GM13977 (cell line): Measurements from ENCODE around the gene PAX7.

ENCODE experiments used
- DNase-seq: peaks from one replicate; pipeline ENCODE4 v3.0.0; 2012; ENCODE audit warnings: low spot score
- in situ Hi-C: fragments of 300-500 bp; cut with MboI; formaldehyde crosslinking; loops from one replicate; pipeline ENCODE4 v1.12.0; 2022; ENCODE audit warnings: low sequenced_read_pairs, low pct_unique_long_range_greater_than_20kb, mixed read lengths, inconsistent platforms; ENCODE audit not compliant: unreplicated experiment
- TF ChIP-seq, protein P1 (sequence below): IDR thresholded peaks from 2 replicates; pipeline ENCODE4 v1.5.1; 2012; ENCODE audit warnings: mild to moderate bottlenecking, control low read depth; ENCODE audit not compliant: insufficient read depth; ENCODE audit errors: extremely low read depth, missing control alignments

Gene PAX7

DNA sequence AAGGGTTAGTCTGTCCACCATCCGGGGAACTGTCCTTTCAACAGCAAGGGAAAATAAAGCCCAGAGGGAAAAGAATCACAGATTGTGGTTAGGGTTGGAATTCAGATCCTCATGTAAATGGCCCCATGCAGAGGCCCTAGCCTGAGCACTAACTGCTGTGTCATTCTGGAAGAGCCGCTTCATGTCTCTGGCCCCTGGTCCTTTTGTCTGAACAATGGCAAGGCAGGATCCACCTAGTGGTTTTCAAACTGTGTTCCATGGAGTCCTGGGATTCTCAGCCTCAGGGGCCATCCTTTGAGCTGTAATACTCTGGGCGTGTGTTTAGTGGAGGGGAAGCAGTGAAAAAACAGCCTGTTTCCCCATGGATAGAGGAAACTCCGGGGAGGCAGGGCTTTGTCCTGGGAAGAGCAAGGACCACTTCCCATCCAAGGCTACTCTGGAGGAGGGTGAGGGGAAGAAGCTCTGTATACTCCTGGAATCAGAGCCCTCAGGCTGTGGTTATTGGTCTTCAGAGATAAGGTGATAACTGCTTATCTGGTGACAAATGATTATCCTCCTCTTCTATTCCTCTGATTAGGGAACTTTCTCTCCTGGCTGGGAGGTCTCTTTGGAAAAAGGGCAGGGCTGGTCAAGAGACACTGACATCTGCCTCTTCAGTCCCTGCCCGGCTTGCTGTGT lies 19.2 kb downstream of the PAX7 start:
- TF ChIP-seq, protein P1, sequence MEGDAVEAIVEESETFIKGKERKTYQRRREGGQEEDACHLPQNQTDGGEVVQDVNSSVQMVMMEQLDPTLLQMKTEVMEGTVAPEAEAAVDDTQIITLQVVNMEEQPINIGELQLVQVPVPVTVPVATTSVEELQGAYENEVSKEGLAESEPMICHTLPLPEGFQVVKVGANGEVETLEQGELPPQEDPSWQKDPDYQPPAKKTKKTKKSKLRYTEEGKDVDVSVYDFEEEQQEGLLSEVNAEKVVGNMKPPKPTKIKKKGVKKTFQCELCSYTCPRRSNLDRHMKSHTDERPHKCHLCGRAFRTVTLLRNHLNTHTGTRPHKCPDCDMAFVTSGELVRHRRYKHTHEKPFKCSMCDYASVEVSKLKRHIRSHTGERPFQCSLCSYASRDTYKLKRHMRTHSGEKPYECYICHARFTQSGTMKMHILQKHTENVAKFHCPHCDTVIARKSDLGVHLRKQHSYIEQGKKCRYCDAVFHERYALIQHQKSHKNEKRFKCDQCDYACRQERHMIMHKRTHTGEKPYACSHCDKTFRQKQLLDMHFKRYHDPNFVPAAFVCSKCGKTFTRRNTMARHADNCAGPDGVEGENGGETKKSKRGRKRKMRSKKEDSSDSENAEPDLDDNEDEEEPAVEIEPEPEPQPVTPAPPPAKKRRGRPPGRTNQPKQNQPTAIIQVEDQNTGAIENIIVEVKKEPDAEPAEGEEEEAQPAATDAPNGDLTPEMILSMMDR: no peak
- DNase-seq: no peak
- in situ Hi-C loops: no loop called here

DNA sequence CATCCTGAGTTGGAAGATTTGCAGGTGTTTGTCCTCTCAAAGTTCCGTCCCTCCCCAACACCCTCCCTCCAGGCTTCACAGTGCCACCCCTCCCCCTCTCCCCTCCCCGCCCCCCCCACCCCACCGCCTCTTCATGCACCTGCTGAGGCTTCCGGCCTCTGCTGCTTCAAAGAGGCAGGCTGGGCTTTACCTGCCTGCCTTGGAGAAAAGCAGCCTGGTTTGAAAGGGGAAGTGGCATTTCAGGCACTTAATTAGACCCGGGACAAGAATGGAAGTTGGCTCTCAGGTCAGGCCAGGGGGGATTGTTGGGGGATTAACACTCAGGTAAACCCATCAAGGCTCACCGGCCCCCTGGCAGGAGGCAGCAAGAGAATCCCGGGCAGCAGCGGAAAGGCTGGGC lies 21.1 kb downstream of the PAX7 start:
- no peak for DNase-seq
- TF ChIP-seq, protein P1: no peak
- in situ Hi-C loops: no loop called here

DNA sequence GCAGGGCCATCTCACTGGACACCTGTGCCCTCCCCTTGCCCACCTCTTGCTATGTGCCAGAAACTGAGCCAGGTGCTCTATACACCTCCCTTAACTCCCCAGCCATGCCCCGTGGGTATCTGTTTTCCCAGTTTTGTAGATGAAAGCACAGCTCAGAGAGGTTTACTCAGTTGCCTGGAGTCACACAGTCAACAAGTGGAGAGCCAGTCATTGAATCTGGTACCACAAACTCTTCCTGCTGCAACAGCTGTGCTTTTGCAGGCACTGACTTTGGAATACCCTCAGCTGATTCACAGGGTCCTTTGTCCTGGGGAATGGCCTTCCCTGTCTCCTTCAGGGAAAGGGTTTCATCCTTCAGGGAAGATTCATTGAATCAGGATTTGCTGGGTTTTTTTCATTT lies 22.1 kb downstream of the PAX7 start:
- DNase-seq: no peak
- in situ Hi-C loops: no loop called here
- TF ChIP-seq, protein P1: no peak

DNA sequence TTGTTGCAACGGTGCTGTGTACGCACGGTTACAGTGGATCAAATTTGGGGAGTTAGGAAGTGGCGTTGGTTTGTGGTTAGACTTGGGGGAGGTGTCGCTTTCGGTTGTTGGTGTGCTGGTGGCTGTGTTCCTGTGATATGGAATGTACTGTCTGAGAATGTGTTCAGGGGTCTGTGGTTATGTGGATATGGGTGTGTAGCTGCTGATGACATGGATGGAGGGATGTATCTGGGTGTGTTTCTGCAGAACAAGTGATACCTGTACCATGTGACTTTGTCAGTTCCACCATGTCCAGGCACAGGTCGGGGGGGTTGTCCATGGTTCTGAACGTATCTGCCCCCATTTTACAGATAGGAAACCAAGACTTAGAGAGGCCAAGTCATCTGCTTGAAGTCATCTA lies 22.7 kb downstream of the PAX7 start:
- TF ChIP-seq, protein P1: no peak
- in situ Hi-C loops: no loop called here
- no peak for DNase-seq

DNA sequence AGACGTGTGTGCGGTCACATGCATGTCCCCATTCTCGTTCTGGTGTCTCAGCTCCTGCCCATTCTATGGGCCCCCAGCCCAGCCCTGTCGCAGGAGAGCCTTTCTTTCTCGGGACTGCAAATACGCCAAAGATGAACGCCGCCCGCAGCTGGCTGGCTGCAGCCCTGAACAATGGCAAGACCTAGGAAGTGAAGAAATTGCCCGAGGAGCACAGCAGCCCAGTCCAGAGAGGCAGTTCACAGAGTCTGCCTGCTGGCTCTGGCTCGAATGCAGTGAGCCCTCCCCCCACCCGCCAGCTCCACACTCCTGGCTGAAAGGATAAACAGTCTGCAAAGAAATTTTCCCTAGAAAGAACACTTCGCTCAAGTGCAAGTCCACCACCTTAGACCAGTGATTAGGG lies 23.3 kb downstream of the PAX7 start:
- no peak for DNase-seq
- in situ Hi-C loops: no loop called here
- TF ChIP-seq, protein P1: no peak

DNA sequence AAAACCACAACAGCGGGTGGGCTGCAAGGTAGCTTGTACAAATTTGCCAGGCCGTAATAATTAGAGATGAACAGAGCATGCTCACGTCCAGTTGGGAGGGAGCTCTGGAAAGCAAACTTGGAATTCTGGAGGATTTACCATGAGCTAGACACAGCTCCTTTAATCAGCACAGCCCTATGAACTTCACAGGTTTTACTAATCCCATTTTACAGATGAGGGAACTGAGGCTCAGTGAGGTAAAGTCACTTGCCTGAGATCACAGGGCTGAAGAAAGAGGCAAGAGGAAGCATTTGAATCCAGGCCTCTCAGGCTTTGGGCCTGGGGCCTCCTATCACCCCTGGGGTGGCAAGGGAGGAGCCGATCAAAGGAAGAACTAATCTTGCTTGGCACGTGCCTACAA lies 24.0 kb downstream of the PAX7 start:
- in situ Hi-C loops: no loop called here
- no peak for DNase-seq
- TF ChIP-seq, protein P1: no peak
